ENCODE data around the gene ELL. TPM values are rescaled to one million over a fixed set of nuclear protein-coding genes. Genes with fewer than 3 reads are reported as not detected.
A peak's percentile ranks its signal among the peaks of the same experiment; 100 is the strongest.

ELL gene
- polyA plus RNA-seq, 1 donor: 8.4 TPM

DNA sequence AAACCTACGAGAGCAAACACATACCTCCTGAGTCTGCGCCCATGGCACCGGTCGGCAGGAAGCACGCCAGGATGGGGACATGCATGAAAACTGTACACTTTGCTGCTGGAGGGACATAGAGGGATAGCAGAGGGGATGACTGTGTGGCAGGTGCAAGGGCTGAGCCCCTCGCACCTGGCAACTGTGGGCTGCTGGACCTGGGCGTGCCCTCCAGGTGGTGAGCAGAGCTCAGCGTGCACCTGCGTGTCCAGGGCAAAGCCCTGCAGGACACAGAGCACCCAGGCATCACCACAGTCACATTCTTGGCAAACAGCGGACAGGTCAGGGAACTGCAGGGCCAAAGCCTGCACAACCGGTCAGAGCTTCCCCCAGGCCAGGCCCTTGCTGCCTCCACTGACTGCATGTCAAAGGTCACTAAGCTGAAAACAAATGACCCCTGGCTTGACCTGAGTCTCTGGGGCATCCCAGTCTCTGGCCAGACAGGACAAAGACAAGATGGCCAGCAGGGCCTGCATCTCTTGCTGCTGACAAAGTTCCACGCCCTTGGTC lies 75.0 kb downstream of the ELL start:
- no peak for DNase-seq

DNA sequence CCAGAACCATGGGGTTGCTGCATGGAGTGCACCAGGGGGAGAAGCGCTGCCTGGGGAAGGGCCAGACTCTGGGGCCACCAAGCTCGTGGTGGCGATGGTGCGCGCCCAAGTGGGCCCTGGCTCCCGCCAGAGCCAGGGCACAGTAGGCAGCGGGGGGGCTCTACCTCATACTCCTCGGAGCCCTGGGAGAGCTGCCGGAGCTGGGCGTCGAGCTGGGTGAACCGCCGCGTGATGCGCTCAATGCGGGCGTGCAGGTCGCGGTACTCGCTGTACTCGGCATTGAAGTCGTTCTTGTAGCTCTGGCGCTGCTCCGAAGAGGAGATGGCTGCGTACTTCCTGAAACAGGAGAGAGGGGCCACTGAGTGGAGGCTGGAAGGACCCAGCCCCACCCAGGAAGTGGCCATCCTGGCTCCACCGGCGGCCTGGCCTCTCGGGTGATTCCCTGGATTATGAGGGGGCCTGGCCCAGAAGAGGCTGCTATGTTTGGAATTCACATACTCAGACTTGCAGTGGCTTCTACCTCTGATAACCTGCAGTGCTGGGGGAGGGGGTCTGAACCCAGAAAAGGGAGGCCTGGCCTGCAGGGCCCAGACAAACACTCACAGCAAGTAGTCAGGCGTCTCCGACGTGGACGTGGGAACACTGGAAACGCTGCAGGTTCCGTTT lies 75.6 kb downstream of the ELL start:
- no peak for DNase-seq

DNA sequence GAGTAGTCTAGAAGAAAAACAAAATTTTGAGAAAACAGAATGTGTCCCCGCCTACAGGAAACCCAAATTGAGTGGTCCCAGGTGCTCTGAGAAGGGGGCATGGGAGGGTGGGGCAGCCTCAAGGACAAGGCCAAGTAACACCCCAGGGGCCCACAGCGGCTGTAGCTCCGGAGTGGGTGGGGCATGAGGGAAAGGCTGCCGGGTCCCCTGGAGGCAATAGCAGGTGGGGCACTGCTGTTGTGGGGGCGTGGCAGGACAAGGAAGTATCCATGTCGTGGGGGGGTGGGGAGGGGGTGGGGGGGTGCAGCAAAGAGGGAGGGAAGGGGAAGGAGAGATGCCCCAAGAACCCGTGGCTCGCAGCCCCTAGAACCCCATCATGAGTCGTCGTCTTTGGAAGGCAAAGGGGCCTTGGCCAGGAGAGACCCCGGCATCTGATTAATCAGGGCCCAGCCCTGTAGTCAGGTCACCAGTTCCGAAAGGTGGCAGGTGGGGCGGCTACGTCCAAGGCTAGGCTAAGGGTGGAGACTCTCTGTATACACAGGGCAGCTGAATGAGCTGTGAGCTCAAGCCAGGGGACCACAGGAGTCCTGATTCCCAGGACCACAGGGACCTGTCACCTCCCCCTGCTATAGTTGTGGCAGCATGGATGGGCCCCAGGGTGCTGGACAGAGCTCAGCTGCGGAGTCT lies 76.5 kb downstream of the ELL start:
- no peak for DNase-seq

GRCh38 chr19:18444513-18444912 lies 77.4 kb downstream of the ELL start:
- no peak for DNase-seq

DNA sequence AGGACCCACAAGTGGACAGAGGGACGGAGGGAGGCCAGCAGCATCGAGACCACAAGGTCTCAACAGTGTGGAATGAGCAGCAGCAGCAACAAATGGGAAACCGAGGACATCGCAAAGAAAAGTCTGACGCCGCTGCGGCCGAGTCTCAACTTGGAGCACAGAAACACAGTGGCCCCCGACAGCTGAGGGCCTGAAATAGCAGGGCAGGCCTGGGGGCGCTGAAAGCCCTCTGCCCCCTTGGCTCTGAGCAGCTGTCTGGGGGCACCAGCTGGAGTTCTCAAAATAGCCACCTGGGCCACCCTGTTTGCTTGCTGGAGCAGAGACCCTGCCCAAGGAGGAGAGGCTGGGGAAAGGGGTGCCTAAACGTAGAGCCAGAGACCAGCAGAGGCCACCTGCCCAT lies 78.0 kb downstream of the ELL start:
- DNase-seq: no peak

DNA sequence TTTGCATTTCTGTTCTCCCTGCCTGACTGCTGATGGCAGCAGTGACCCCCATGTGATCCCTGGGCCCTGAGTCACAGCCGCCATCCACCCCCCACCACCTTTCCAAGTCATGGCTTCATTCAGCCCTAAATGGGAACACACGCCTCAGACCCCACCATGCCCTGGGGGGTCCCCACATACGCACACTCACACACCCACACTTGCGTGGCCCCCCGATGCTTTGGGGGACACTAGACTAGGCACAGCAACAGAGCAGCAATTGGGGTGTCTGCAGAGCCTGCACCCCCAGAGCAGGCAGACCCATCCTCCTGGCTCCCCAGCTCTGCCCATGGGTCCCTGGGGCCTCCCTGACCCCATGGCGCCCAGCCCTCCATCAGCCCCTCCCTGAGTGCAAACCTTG lies 78.5 kb downstream of the ELL start:
- DNase-seq: no peak

GRCh38 chr19:18442941-18443340 lies 78.9 kb downstream of the ELL start:
- DNase-seq: no peak

- no peak for DNase-seq
These were observed 79.8 kb downstream of the ELL start for GRCh38 chr19:18441804-18442788.

GRCh38 chr19:18440936-18441803 lies 80.7 kb downstream of the ELL start:
- DNase-seq: no peak

DNA sequence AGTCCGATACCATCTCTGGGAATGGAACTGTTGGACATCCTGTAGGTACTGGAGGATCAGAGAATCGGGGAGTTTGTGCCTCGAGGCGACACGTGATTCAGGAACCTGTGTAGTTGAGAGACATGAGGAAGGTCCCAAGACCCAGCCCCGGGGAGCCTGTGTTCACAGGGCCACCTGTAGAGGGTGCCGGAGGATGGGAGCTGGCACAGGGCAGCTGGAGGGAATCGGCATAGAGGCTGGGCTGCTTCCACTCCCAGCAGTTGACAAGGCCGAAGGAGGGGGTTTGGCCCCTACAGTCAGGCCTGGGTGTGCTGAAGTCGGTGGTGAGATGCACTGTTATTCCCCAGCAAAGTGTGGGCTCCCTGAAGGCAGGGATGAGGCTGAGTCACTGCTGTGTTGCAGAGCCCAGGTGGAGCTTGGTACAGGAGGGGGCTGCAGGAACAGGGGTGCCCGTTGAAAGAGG lies 81.4 kb downstream of the ELL start:
- DNase-seq: no peak

- DNase-seq: no peak
These were observed 82.0 kb downstream of the ELL start for GRCh38 chr19:18439910-18440237.

- DNase-seq: no peak
These were observed 82.6 kb downstream of the ELL start for GRCh38 chr19:18439025-18439909.

GRCh38 chr19:18438331-18439024 lies 83.4 kb downstream of the ELL start:
- DNase-seq: no peak

DNA sequence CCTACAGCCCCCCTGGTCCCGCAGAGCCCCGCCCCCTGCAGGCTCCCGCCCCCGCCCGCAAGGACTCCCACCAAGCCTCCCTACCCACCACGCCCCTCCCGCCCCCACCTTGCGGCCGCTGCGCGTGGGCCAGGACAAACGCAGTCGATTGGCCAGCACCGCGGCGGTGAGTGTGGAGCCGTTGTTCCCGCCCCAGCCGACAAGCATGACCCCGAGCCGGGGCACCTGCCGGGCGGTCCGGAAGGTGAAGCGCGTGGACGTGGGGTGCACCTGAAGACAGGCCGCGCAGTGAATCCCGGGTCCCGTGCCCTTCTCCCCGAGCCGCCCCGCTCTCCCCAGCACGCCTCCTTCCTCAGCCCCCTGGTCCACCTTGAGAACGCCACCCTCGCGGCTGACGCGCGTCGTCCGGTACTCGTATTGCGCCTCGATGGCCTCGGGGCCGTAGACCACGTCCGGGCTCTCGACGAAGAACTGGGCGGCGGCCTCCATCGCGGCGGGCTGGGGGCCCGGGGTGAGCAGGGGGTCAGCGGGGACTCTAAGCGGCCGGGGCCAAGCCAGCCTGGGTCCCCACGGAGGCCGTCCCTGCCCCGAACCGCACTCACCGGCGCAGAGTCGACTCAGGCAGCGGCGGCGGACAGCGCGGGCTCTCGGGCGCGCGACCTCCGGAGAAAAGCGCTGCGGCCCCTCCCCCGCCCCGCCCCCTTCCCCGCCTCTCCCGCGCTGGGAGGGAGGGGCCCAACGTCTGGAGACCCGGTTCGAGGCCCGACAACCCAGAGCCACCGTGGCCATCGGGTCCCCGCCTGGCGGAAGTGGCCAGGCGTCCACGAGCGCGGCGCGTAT lies 84.2 kb downstream of the ELL start, which contains the start of gene ISYNA1:
TSS of gene ISYNA1 (minus strand) at position 643 of the 840 bp plus-strand sequence. CDS start at position 489, 154 bp downstream.
- no peak for DNase-seq

DNA sequence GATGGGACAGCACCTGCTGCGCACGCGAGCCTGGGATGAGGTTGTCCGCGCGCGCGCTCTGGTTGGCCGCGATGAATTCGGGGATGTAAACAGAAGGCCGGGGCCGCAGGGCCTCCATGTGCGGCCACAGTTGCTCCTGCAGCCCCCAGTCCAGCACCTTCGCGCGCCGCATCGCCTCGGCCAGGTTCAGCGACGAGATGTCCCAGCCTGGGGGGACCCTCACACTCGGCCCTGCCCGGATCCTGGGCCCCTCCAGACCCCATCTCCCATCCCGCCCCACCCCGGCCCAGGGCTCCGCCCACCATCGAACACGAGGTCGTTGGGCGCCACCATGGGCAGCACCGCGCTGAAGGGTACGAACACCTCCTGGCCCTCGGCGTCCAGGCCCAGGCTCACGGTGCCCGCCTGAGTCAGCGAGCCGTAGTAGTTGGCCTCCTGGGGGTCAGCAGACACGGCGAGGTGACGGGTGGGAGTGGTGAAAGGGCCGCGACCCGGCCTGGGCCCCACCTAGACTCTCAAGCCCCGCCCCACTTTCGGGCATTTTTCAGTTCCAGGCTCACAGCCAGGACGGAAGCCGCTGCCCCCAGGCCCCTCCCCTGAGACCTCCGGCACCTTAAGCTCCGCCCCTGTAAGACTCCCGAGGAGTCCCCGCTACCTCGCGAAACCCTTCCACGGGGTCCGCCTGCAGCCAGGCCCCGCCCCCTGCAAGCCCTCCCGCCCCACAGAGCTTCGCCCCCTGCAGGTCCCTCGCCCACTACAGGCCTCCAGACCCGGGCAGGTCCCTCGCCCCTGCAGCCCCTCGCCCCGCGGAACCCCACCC lies 85.0 kb downstream of the ELL start:
- DNase-seq: peak; percentile 87

DNA sequence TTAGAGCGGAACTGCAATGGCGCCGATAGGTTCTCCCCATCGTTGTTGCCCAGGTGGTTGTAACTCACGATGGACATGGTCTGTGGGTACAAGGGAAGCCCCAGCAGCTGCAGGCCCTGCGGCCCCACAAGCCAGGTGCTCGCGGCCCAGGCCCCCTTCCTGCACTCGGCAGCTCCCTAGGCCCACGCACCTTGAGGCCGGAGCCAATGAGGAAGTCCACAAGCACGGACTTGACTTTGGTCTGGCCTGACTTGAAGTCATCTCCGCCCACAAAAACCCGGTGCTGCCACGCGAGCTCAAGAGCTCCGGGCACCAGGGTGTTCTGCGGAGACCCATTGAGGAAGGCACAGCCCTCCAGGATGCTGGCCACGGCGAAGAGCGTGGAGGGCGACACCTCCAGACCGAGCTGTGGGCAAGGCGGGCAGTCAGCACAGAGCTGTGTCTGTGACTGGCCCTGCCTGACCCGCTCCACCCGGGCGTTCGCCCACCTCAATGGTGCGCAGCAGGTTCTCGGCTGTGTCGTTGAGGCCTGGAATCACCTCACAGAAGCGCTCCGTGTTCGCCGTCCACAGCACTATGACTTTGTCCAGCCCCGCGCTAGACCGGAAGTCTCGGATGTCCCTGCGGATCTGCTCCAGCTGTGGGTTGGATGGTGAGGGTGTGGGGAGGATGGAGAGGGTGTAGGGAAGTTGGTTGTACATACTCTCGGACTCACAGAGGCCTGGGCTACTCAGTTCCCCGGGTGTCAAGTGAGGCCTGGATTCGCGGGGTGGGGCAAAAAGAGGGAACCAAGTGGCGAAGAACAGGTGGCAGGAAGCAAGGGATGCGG lies 85.8 kb downstream of the ELL start:
- no peak for DNase-seq
